Endothelial cell of umbilical vein (primary cell): ENCODE results near the gene OR4E1. TPM values are rescaled to one million over a fixed set of nuclear protein-coding genes. Genes with fewer than 3 reads are reported as not detected.

Source experiments
- BruUV-seq: library from RNA; stranded (reverse); fragments of 400-500 nt; replicated peaks from 2 replicates; lab custom pipeline; 2021; lab: Mats Ljungman, UMichigan
- CTCF ChIA-PET: fragments of 300-600, 350-600 bp; sonication (Branson Sonifier 250); formaldehyde crosslinking; loops from one replicate; lab custom pipeline; 2021; ENCODE audit warnings: antibody characterized with exemption, inconsistent platforms; lab: Charles Lee
- POLR2A ChIA-PET: fragments of 300-600, 350-600 bp; sonication (Branson Sonifier 250); formaldehyde crosslinking; loops from one replicate; lab custom pipeline; 2021; ENCODE audit warnings: antibody characterized with exemption, inconsistent platforms; lab: Charles Lee
- DNase-seq: peaks from one replicate; pipeline ENCODE4 v3.0.0-alpha.2; 2011; ENCODE audit warnings: low read depth, low spot score
- FAIRE-seq: peaks from 2 replicates; lab custom pipeline; 2011; peaks lifted over from hg19 to GRCh38; lab: Jason Lieb, UNC
- H2AFZ ChIP-seq: 2 replicates; pipeline ENCODE4 v1.6.0; 2012; ENCODE audit warnings: low read depth, low read length, control low read depth, inconsistent platforms
- H3K27ac ChIP-seq: 2 replicates; pipeline ENCODE4 v1.5.1; 2011; ENCODE audit warnings: low read depth, mild to moderate bottlenecking, control low read depth, low read length, moderate library complexity; ENCODE audit not compliant: insufficient read depth
- H3K27me3 ChIP-seq, 2 experiments: 2 replicates each; pipeline versions ENCODE4 v1.6.0 to v1.6.1; 2011; ENCODE audit warnings: low read length in 2 of 2, mixed read lengths in 1 of 2; ENCODE audit not compliant: control insufficient read depth in 2 of 2, insufficient read depth in 2 of 2
- H3K36me3 ChIP-seq, 2 experiments: 2 replicates in 1 of 2; 3 replicates in 1 of 2; pipeline ENCODE4 v1.5.1; 2011; ENCODE audit warnings: low read length in 2 of 2, mild to moderate bottlenecking in 1 of 2, moderate library complexity in 1 of 2; ENCODE audit not compliant: control insufficient read depth in 2 of 2, insufficient read depth in 2 of 2; ENCODE audit errors: extremely low read depth in 1 of 2
- H3K4me1 ChIP-seq: 3 replicates; pipeline ENCODE4 v1.5.1; 2011; ENCODE audit warnings: mild to moderate bottlenecking, low read length; ENCODE audit not compliant: control insufficient read depth, insufficient read depth; ENCODE audit errors: extremely low read depth
- H3K4me2 ChIP-seq: 2 replicates; pipeline ENCODE4 v1.6.1; 2011; ENCODE audit warnings: low read length, control low read depth, mixed read lengths; ENCODE audit not compliant: insufficient read depth
- H3K4me3 ChIP-seq, 3 experiments: fragments of 200-600 bp in 1 of 3; sonication (generic), shearing (Covaris generic) in 1 of 3; replicated peaks in 1 of 3; 2 replicates each; pipeline ENCODE4 v1.5.1; 2011 to 2016; ENCODE audit warnings: control low read depth in 3 of 3, low read length in 3 of 3, mild to moderate bottlenecking in 2 of 3, inconsistent platforms in 1 of 3, low read depth in 1 of 3, moderate library complexity in 1 of 3; ENCODE audit not compliant: insufficient read depth in 1 of 3
- H3K79me2 ChIP-seq: 2 replicates; pipeline ENCODE4 v1.6.0; 2012; ENCODE audit warnings: low read length, inconsistent platforms; ENCODE audit not compliant: control insufficient read depth, insufficient read depth
- H3K9ac ChIP-seq: replicated peaks from 2 replicates; pipeline ENCODE3; 2011; ENCODE audit warnings: low read length, control low read depth; ENCODE audit not compliant: insufficient read depth; ENCODE audit errors: extremely low read depth
- H3K9me1 ChIP-seq: replicated peaks from 3 replicates; pipeline ENCODE4 v1.6.0; 2011; ENCODE audit warnings: mild to moderate bottlenecking, low read length; ENCODE audit not compliant: control insufficient read depth, insufficient read depth; ENCODE audit errors: extremely low read depth
- H3K9me3 ChIP-seq: replicated peaks from 2 replicates; pipeline ENCODE4 v1.5.1; 2012; ENCODE audit warnings: low read length, inconsistent platforms; ENCODE audit not compliant: control insufficient read depth, insufficient read depth
- H4K20me1 ChIP-seq: replicated peaks from 2 replicates; pipeline ENCODE3; 2011; ENCODE audit warnings: mild to moderate bottlenecking, low read length; ENCODE audit not compliant: control insufficient read depth, insufficient read depth; ENCODE audit errors: extremely low read depth
- EZH2 ChIP-seq: IDR thresholded peaks from 2 replicates; pipeline ENCODE4 v1.6.1; 2012; ENCODE audit warnings: borderline replicate concordance, low read depth, mild to moderate bottlenecking, moderate library complexity, low read length, inconsistent platforms; ENCODE audit not compliant: severe bottlenecking
- FOS ChIP-seq: IDR thresholded peaks from 2 replicates; pipeline ENCODE4 v1.6.1; 2011; ENCODE audit warnings: mild to moderate bottlenecking, low read length, moderate library complexity, borderline replicate concordance; ENCODE audit not compliant: insufficient read depth
- JUN ChIP-seq: IDR thresholded peaks from 2 replicates; pipeline ENCODE4 v1.6.1; 2011; ENCODE audit warnings: borderline replicate concordance, low read depth; ENCODE audit not compliant: insufficient read length, insufficient read depth
- MYC ChIP-seq: IDR thresholded peaks from one replicate; pipeline ENCODE4 v1.6.1; 2011; ENCODE audit warnings: mild to moderate bottlenecking, low read depth, low read length
- dilution Hi-C: fragments of 300-500 bp; cut with MboI; formaldehyde crosslinking; loops from one replicate; pipeline ENCODE4 v1.15.0; 2019; ENCODE audit warnings: low sequenced_read_pairs; ENCODE audit not compliant: extremely low pct_ligation_motif_present
- intact Hi-C: fragments of 100-400 bp; cut with micrococcal nuclease; formaldehyde crosslinking; loops from one replicate; pipeline ENCODE4 v1.10.0; 2022
- polyA plus RNA-seq, 4 experiments: library from polyadenylated mRNA; depleted of rRNA in 3 of 4; stranded (reverse) in 3 of 4; unstranded in 1 of 4; fragments of >200 nt; gene quantifications; 2 replicates each; pipeline versions ENCODE4 v1.2.1 to v1.2.3, GENCODE V29; 2011 to 2012; ENCODE audit warnings: missing spikeins in 1 of 4
- total RNA-seq: library from RNA; stranded (reverse); gene quantifications from 2 replicates; pipeline ENCODE4 v1.2.3, GENCODE V29; 2021
- TF ChIP-seq, protein P1 (sequence below): IDR thresholded peaks from 2 replicates; pipeline ENCODE4 v1.6.1; 2011; ENCODE audit not compliant: insufficient read depth, insufficient read length

OR4E1 gene
- total and polyA plus RNA-seq, 2 donors (not counting 3 experiments of a cell fraction or from before 2014, with no cell fraction given), result not detected

DNA sequence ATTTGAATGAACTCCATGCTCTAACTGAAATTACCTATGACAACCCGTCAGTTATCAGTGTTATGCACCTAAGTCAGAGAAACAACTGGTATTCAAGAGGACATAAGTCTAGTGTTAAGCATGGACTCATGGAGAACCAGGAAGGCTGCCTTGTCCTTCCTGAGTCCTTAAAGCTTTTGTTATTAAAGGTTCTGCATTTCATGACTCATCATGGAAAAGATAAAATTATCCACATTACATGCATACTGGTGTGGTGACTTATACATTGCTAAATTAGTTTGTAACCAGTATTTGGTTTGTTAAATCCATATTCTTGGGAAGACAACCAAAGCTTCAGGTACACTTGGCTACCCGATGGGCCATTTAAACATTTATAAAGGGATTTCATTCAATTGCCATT is 6.5 kb upstream of the OR4E1 start:
- Histone ChIP-seq H3K4me2 (no peak overlapping the region), H3K79me2 (no peaks in the 10 kb centered on the region), H3K9ac (no peak overlapping the region), H3K27ac (no peak overlapping the region), H2AFZ (no peak overlapping the region), H4K20me1 (no peaks in the 10 kb centered on the region), H3K9me3 (no peaks in the 10 kb centered on the region), H3K27me3 (no peaks in the 10 kb centered on the region), H3K9me1 (no peaks in the 10 kb centered on the region), H3K4me3 (no peak overlapping the region), H3K36me3 (no peaks in the 10 kb centered on the region), H3K4me1 (peaks cover 4% of the 10 kb centered on the region)
- ChIA-PET POLR2A (no interaction called here), CTCF (no interaction called here)
- DNase-seq (peak; percentile 50), FAIRE-seq (peak; percentile 70)
- dilution Hi-C loops, result no loop called here
- no TSS peak for BruUV-seq
- TF ChIP-seq MYC (no peak), FOS (peak; percentile 46), JUN (peak; percentile 27)
- intact Hi-C loops, result no loop called here

DNA sequence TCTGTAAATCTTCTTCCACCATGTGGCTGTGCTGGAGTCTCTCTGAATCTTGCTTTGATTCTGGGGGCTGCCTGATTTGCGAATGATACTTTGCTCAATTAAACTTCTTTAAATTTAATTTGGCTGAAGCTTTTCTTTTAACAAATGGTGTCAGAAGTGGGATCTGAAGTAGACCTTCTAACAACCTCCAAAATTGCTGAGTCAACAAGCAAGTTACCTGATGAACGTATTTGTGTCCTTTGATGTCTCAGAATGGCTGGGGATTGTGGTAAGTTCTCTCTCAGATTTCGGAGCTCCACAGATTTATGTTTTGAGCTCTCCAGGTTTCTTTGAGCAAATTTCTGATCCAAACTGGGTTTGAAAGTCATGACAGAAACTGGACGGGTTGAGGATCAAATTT is 1.9 kb upstream of the OR4E1 start:
- H3K79me2 ChIP-seq, result no peaks in the 10 kb centered on the region
- CTCF ChIA-PET, result interaction anchor here (1.3 kb wide), 1 partner anchor 35 kb away, joined by 4 read pairs; no protein-coding TSS in a partner anchor
- dilution Hi-C loops, result no loop called here

More for the DNA sequence above, 1.9 kb upstream of the OR4E1 start:
- DNase-seq (no peak), FAIRE-seq (no peak)
- no peak overlapping the region for H3K4me3 ChIP-seq
- H3K4me2 ChIP-seq, result no peak overlapping the region
- no TSS peak for BruUV-seq
- H3K4me1 ChIP-seq, result peaks cover 4% of the 10 kb centered on the region
- no peaks in the 10 kb centered on the region for H3K36me3 ChIP-seq
- intact Hi-C loops, result no loop called here
- no peaks in the 10 kb centered on the region for H3K9me3 ChIP-seq
- no peaks in the 10 kb centered on the region for H3K9me1 ChIP-seq
- H2AFZ ChIP-seq, result no peak overlapping the region
- TF ChIP-seq, protein P1, sequence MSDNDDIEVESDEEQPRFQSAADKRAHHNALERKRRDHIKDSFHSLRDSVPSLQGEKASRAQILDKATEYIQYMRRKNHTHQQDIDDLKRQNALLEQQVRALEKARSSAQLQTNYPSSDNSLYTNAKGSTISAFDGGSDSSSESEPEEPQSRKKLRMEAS, result no peak
- TF ChIP-seq EZH2, result no peak
- no peaks in the 10 kb centered on the region for H4K20me1 ChIP-seq
- POLR2A ChIA-PET, result no interaction called here
- no peak overlapping the region for H3K27ac ChIP-seq
- H3K9ac ChIP-seq, result no peak overlapping the region
- H3K27me3 ChIP-seq, result no peaks in the 10 kb centered on the region
